IMR-90 (cell line): ENCODE measurements around the gene SEMA3G. TPM values are rescaled to one million over a fixed set of nuclear protein-coding genes. Genes with fewer than 3 reads are reported as not detected.

Source experiments
- ATAC-seq: fragments of 200-7000 bp; cut with Tn5 transposase; 2 replicates; pipeline ENCODE4 v1.9.1; 2020; ENCODE audit warnings: low read depth, mild to moderate bottlenecking, moderate library complexity
- BruUV-seq: library from RNA; stranded (reverse); fragments of 400-500 nt; replicated peaks from 2 replicates; lab custom pipeline; 2021; lab: Mats Ljungman, UMichigan
- CTCF ChIA-PET: fragments of 300-600 bp; formaldehyde crosslinking; extraction: SDS; loops from one replicate; lab custom pipeline; 2021; ENCODE audit warnings: antibody characterized with exemption; lab: Yijun Ruan, JAX
- POLR2A ChIA-PET: fragments of 300-600 bp; sonication (Branson Sonifier 250); formaldehyde crosslinking; loops from one replicate; lab custom pipeline; 2022; ENCODE audit warnings: antibody characterized with exemption; ENCODE audit not compliant: unreplicated experiment; lab: Charles Lee
- DNase-seq: peaks from one replicate; pipeline ENCODE4 v3.0.0; 2013
- H2AFZ ChIP-seq: replicated peaks from 2 replicates; pipeline ENCODE3; 2013; ENCODE audit warnings: low read length, mild to moderate bottlenecking; ENCODE audit not compliant: poor library complexity
- H2AK5ac ChIP-seq: 2 replicates; pipeline ENCODE4 v1.6.1; 2013; ENCODE audit warnings: low read depth, low read length, inconsistent platforms
- H2AK9ac ChIP-seq: replicated peaks from 2 replicates; pipeline ENCODE3; 2013; ENCODE audit warnings: mild to moderate bottlenecking, low read depth, low read length, moderate library complexity; ENCODE audit not compliant: poor library complexity
- H2BK120ac ChIP-seq: 2 replicates; pipeline ENCODE4 v1.6.1; 2013; ENCODE audit warnings: low read depth, low read length, inconsistent platforms
- H2BK15ac ChIP-seq: 3 replicates; pipeline ENCODE4 v1.6.1; 2013; ENCODE audit warnings: low read depth, low read length, inconsistent platforms
- H2BK20ac ChIP-seq: 2 replicates; pipeline ENCODE4 v1.6.1; 2013; ENCODE audit warnings: low read depth, mild to moderate bottlenecking, inconsistent platforms, low read length, moderate library complexity
- H2BK5ac ChIP-seq: 2 replicates; pipeline ENCODE4 v1.6.1; 2013; ENCODE audit warnings: mild to moderate bottlenecking, low read depth, low read length, inconsistent platforms; ENCODE audit not compliant: poor library complexity, severe bottlenecking
- H3K14ac ChIP-seq: replicated peaks from 2 replicates; pipeline ENCODE4 v1.6.1; 2013; ENCODE audit warnings: low read depth, low read length, inconsistent platforms
- H3K18ac ChIP-seq: 2 replicates; pipeline ENCODE4 v1.6.1; 2013; ENCODE audit warnings: low read depth, low read length, control low read depth
- H3K23ac ChIP-seq: 2 replicates; pipeline ENCODE4 v1.6.1; 2013; ENCODE audit warnings: low read depth, low read length, inconsistent platforms
- H3K27ac ChIP-seq: 2 replicates; pipeline ENCODE4 v1.5.1; 2013; ENCODE audit warnings: mild to moderate bottlenecking, control low read depth, low read length; ENCODE audit not compliant: insufficient read depth
- H3K27me3 ChIP-seq: 2 replicates; pipeline ENCODE4 v1.6.1; 2013; ENCODE audit warnings: low read length; ENCODE audit not compliant: control insufficient read depth, insufficient read depth
- H3K36me3 ChIP-seq: 2 replicates; pipeline ENCODE4 v1.6.1; 2013; ENCODE audit warnings: low read length, mixed read lengths; ENCODE audit not compliant: control insufficient read depth, insufficient read depth
- H3K4ac ChIP-seq: 2 replicates; pipeline ENCODE4 v1.6.1; 2013; ENCODE audit warnings: low read depth, low read length, inconsistent platforms
- H3K4me1 ChIP-seq: 2 replicates; pipeline ENCODE4 v1.6.1; 2013; ENCODE audit warnings: low read length, mixed read lengths; ENCODE audit not compliant: control insufficient read depth, insufficient read depth
- H3K4me2 ChIP-seq: 2 replicates; pipeline ENCODE4 v1.6.1; 2013; ENCODE audit warnings: low read depth, mild to moderate bottlenecking, control low read depth, low read length, moderate library complexity
- H3K4me3 ChIP-seq: 2 replicates; pipeline ENCODE4 v1.5.1; 2013; ENCODE audit warnings: low read depth, mild to moderate bottlenecking, control low read depth, low read length, moderate library complexity; ENCODE audit not compliant: insufficient read depth
- H3K56ac ChIP-seq: 2 replicates; pipeline ENCODE4 v1.6.1; 2013; ENCODE audit warnings: low read length, inconsistent platforms; ENCODE audit not compliant: insufficient read depth; ENCODE audit errors: extremely low read depth
- H3K79me1 ChIP-seq, 2 experiments: 2 replicates each; pipeline ENCODE4 v1.6.1; 2013; ENCODE audit warnings: low read length in 2 of 2, inconsistent platforms in 1 of 2, low read depth in 1 of 2
- H3K9ac ChIP-seq: 2 replicates; pipeline ENCODE4 v1.6.1; 2013; ENCODE audit warnings: low read depth, low read length, control low read depth
- H3K9me1 ChIP-seq: 2 replicates; pipeline ENCODE4 v1.6.1; 2013; ENCODE audit warnings: low read length, inconsistent platforms; ENCODE audit not compliant: insufficient read depth
- H3K9me3 ChIP-seq: 2 replicates; pipeline ENCODE4 v1.6.1; 2013; ENCODE audit warnings: low read length; ENCODE audit not compliant: control insufficient read depth, insufficient read depth
- H4K20me1 ChIP-seq: 2 replicates; pipeline ENCODE4 v1.6.1; 2013; ENCODE audit warnings: low read length, inconsistent platforms; ENCODE audit not compliant: insufficient read depth
- H4K5ac ChIP-seq: 2 replicates; pipeline ENCODE4 v1.6.1; 2013; ENCODE audit warnings: mild to moderate bottlenecking, low read depth, low read length, control low read depth
- H4K8ac ChIP-seq, 2 experiments: 2 replicates each; pipeline ENCODE4 v1.6.1; 2013; ENCODE audit warnings: low read depth in 2 of 2, low read length in 2 of 2, control low read depth in 1 of 2, inconsistent platforms in 1 of 2
- H4K91ac ChIP-seq: 2 replicates; pipeline ENCODE4 v1.6.1; 2013; ENCODE audit warnings: low read depth, low read length, inconsistent platforms; ENCODE audit not compliant: insufficient read depth
- MAFK ChIP-seq: IDR thresholded peaks from 2 replicates; pipeline ENCODE4 v1.6.1; 2012; ENCODE audit warnings: low read depth, low read length, improper control_type of control experiment
- MAZ ChIP-seq: IDR thresholded peaks from 2 replicates; pipeline ENCODE4 v1.6.1; 2012; ENCODE audit warnings: low read depth, mild to moderate bottlenecking, low read length, improper control_type of control experiment, moderate library complexity, borderline replicate concordance
- NFE2L2 ChIP-seq: fragments of 150-350 bp; IDR thresholded peaks from 2 replicates; pipeline ENCODE4 v1.6.1; 2016; ENCODE audit warnings: low read depth, mild to moderate bottlenecking, low read length
- RCOR1 ChIP-seq: IDR thresholded peaks from 2 replicates; pipeline ENCODE4 v1.6.1; 2012; ENCODE audit warnings: mild to moderate bottlenecking, low read length, improper control_type of control experiment; ENCODE audit not compliant: insufficient replicate concordance
- SMC3 ChIP-seq: fragments of 150-350 bp; IDR thresholded peaks from 2 replicates; pipeline ENCODE4 v1.6.1; 2016; ENCODE audit warnings: low read depth, mild to moderate bottlenecking, antibody characterized with exemption, low read length, moderate library complexity
- WGBS, 2 experiments: methylation state at CpG; one replicate each; pipeline versions ENCODE4 v1.1.5 to v1.1.7; 2013; ENCODE audit warnings: missing lambda C conversion rate in 2 of 2; ENCODE audit not compliant: insufficient read length in 1 of 2; ENCODE audit errors: extremely low coverage in 2 of 2; 5-methylcytosine and 5-hydroxymethylcytosine counted together
- dilution Hi-C: fragments of 300-500 bp; cut with HindIII; formaldehyde crosslinking; loops from one replicate; pipeline ENCODE4 v1.14.3; 2018; ENCODE audit warnings: low sequenced_read_pairs; ENCODE audit not compliant: unreplicated experiment
- in situ Hi-C: fragments of 300-500 bp; cut with MboI; formaldehyde crosslinking; loops from 3 replicates; pipeline ENCODE4 v1.14.3; 2019; ENCODE audit warnings: low sequenced_read_pairs, inconsistent platforms, mixed read lengths
- intact Hi-C: fragments of 100-400 bp; cut with micrococcal nuclease; formaldehyde crosslinking; loops from 2 replicates; pipeline ENCODE4 v1.10.0; 2022
- polyA plus RNA-seq, 3 experiments: library from polyadenylated mRNA; depleted of rRNA; stranded (reverse); fragments of >200 nt; gene quantifications; 2 replicates each; pipeline ENCODE4 v1.2.3, GENCODE V29; 2012; ENCODE audit warnings: low replicate concordance in 1 of 3
- total RNA-seq: library from RNA; depleted of rRNA; stranded (reverse); fragments of >200 nt; gene quantifications from 2 replicates; pipeline ENCODE4 v1.2.3, GENCODE V29; 2012
- TF ChIP-seq, protein P1 (sequence below): conservative IDR thresholded peaks from 2 replicates; pipeline ENCODE4 v1.5.1; 2012; ENCODE audit warnings: mild to moderate bottlenecking, low read depth, low read length, improper control_type of control experiment
- TF ChIP-seq, protein P2 (sequence below): fragments of 150-350 bp; IDR thresholded peaks from 2 replicates; pipeline ENCODE4 v1.6.1; 2017; ENCODE audit warnings: mild to moderate bottlenecking, antibody characterized with exemption, low read length, low read depth

Gene SEMA3G
- total and polyA plus RNA-seq, 2 of the 4 experiments (the other 2 are of a cell fraction) = 0.07 TPM; not detected in 1

GRCh38 chr3:52392216-52392930 lies 52.5 kb downstream of the SEMA3G start:
- no peak overlapping the region for H3K4me2 ChIP-seq
- no peak overlapping the region for H2BK5ac ChIP-seq
- no TSS peak for BruUV-seq
- WGBS, 2 experiments = 90% methylated on average over 9 of the region's 16 CpGs; no CpG with 5 or more reads in 1 of the 2 experiments
- no peak overlapping the region for H2BK15ac ChIP-seq
- no peak for ATAC-seq
- H3K36me3 ChIP-seq = peaks cover 1% of the 10 kb centered on the region; the same call in 1 of the 2 replicates
- H2BK20ac ChIP-seq = no peak overlapping the region
- intact Hi-C loops = no loop called here
- H3K27ac ChIP-seq = no peak overlapping the region
- no peaks in the 10 kb centered on the region for H3K9me3 ChIP-seq
- H3K4me1 ChIP-seq = no peaks in the 10 kb centered on the region
- H4K8ac ChIP-seq = no peak overlapping the region
- TF ChIP-seq, protein P1, sequence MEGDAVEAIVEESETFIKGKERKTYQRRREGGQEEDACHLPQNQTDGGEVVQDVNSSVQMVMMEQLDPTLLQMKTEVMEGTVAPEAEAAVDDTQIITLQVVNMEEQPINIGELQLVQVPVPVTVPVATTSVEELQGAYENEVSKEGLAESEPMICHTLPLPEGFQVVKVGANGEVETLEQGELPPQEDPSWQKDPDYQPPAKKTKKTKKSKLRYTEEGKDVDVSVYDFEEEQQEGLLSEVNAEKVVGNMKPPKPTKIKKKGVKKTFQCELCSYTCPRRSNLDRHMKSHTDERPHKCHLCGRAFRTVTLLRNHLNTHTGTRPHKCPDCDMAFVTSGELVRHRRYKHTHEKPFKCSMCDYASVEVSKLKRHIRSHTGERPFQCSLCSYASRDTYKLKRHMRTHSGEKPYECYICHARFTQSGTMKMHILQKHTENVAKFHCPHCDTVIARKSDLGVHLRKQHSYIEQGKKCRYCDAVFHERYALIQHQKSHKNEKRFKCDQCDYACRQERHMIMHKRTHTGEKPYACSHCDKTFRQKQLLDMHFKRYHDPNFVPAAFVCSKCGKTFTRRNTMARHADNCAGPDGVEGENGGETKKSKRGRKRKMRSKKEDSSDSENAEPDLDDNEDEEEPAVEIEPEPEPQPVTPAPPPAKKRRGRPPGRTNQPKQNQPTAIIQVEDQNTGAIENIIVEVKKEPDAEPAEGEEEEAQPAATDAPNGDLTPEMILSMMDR = no peak
- TF ChIP-seq, protein P2, sequence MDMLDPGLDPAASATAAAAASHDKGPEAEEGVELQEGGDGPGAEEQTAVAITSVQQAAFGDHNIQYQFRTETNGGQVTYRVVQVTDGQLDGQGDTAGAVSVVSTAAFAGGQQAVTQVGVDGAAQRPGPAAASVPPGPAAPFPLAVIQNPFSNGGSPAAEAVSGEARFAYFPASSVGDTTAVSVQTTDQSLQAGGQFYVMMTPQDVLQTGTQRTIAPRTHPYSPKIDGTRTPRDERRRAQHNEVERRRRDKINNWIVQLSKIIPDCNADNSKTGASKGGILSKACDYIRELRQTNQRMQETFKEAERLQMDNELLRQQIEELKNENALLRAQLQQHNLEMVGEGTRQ = no peak
- no peak for TF ChIP-seq MAFK
- no peak for TF ChIP-seq NFE2L2
- TF ChIP-seq SMC3 = no peak
- no peak for TF ChIP-seq RCOR1
- TF ChIP-seq MAZ = no peak
- H2AK5ac ChIP-seq = no peak overlapping the region
- no peak overlapping the region for H3K18ac ChIP-seq
- no peaks in the 10 kb centered on the region; the same call in 1 of the 2 replicates for H3K27me3 ChIP-seq
- H2BK120ac ChIP-seq = no peak overlapping the region
- H3K4me3 ChIP-seq = no peak overlapping the region
- no peaks in the 10 kb centered on the region for H3K9me1 ChIP-seq
- no peak overlapping the region for H3K9ac ChIP-seq
- DNase-seq = no peak
- POLR2A ChIA-PET = interaction anchor here (0.5 kb wide), 1 partner anchor 515 kb away, joined by 10 read pairs; no protein-coding TSS in a partner anchor
- H3K4ac ChIP-seq = no peak overlapping the region
- CTCF ChIA-PET = no interaction called here
- H3K56ac ChIP-seq = no peak overlapping the region
- H2AFZ ChIP-seq = no peak overlapping the region
- no peak overlapping the region for H4K5ac ChIP-seq
- H3K14ac ChIP-seq = no peak overlapping the region
- H3K79me1 ChIP-seq = no peaks in the 10 kb centered on the region
- H3K23ac ChIP-seq = no peak overlapping the region
- H2AK9ac ChIP-seq = no peak overlapping the region
- H4K20me1 ChIP-seq = no peaks in the 10 kb centered on the region; the same call in 1 of the 2 replicates
- dilution Hi-C loops = no loop called here
- in situ Hi-C loops = no loop called here
- H4K91ac ChIP-seq = no peak overlapping the region
